Upper lobe of left lung (tissue), 6 donors: ENCODE data around the gene GRAMD4. TPM values are rescaled to one million over a fixed set of nuclear protein-coding genes. Genes with fewer than 3 reads are reported as not detected.

Experiments used
- ATAC-seq, 2 donors: fragments of 200-7000 bp; cut with Tn5 transposase; one replicate each; pipeline ENCODE4 v1.9.1; 2022; ENCODE audit warnings: mild to moderate bottlenecking in 2 of 2, moderate library complexity in 2 of 2; ENCODE audit not compliant: low FRiP score in 2 of 2
- DNase-seq, 2 donors: peaks; one replicate each; pipeline ENCODE4 v3.0.0-alpha.2; 2019 to 2020
- H3K27ac ChIP-seq, 4 donors: fragments of 200-600 bp; sonication (generic); one replicate each; pipeline ENCODE4 v1.5.1; 2016 to 2019
- H3K27me3 ChIP-seq, 4 donors: fragments of 200-600 bp; sonication (generic); one replicate each; pipeline ENCODE4 v1.5.1; 2017 to 2019
- H3K36me3 ChIP-seq, 4 donors: fragments of 200-600 bp; sonication (generic); one replicate each; pipeline ENCODE4 v1.5.1; 2016 to 2019
- H3K4me1 ChIP-seq, 4 donors: fragments of 200-600 bp; sonication (generic); one replicate each; pipeline ENCODE4 v1.5.1; 2018 to 2019
- H3K4me3 ChIP-seq, 4 donors: fragments of 200-600 bp; sonication (generic); one replicate each; pipeline ENCODE4 v1.5.1; 2017 to 2019; ENCODE audit warnings: mild to moderate bottlenecking in 2 of 4, moderate library complexity in 1 of 4
- H3K9me3 ChIP-seq, 4 donors: fragments of 200-600 bp; sonication (generic); one replicate each; pipeline ENCODE4 v1.5.1; 2018 to 2019
- CTCF ChIP-seq, 6 experiments: fragments of 450-650 bp in 4 of 6; fragments of 200-600 bp in 2 of 6; sonication (generic) in 2 of 6; IDR thresholded peaks; one replicate each; pipeline ENCODE4 v1.5.1; 2016 to 2019; ENCODE audit warnings: antibody characterized with exemption in 6 of 6
- EP300 ChIP-seq, 4 donors: sonication (generic); formaldehyde crosslinking; IDR thresholded peaks; one replicate each; pipeline ENCODE4 v1.5.1; 2017; ENCODE audit warnings: antibody characterized with exemption in 4 of 4, control low read depth in 2 of 4
- POLR2A ChIP-seq, 4 donors: fragments of 450-650 bp; IDR thresholded peaks; one replicate each; pipeline ENCODE4 v1.5.1; 2016 to 2017; ENCODE audit warnings: antibody characterized with exemption in 4 of 4, mild to moderate bottlenecking in 2 of 4
- POLR2AphosphoS5 ChIP-seq, 2 donors: sonication (generic); formaldehyde crosslinking; IDR thresholded peaks; one replicate each; pipeline ENCODE4 v1.5.1; 2017; ENCODE audit warnings: antibody characterized with exemption in 2 of 2
- WGBS, 2 donors: methylation state at CpG; one replicate each; pipeline ENCODE4 v1.1.5; 2017 to 2018; 5-methylcytosine and 5-hydroxymethylcytosine counted together
- total RNA-seq, 6 donors: library from RNA; depleted of rRNA in 4 of 6; stranded (reverse); fragments of >200 nt in 4 of 6; gene quantifications; one replicate each; pipeline versions ENCODE4 v1.1.0 to v1.2.1, GENCODE V29; 2016 to 2021
- donor health status: DM: no; HTN: no; CAD: no; lungs with moderate emphysema.
- donor health status: DM: no; HTN: yes; CAD: no; lungs with severe emphysema.

Gene GRAMD4
- total RNA-seq, 6 donors from 2014 or later, result 59.8 to 302 (median 104) TPM

GRCh38 chr22:46728470-46728869 is 108.3 kb downstream of the GRAMD4 start:
- no peak overlapping the region for H3K27ac ChIP-seq
- H3K36me3 ChIP-seq, result peaks cover 0 to 40% (median 5%) of the 10 kb centered on the region in 4 donors
- TF ChIP-seq POLR2AphosphoS5 (IDR thresholded peaks at IDR 0.05) (no peak), CTCF (IDR thresholded peaks at IDR 0.05) (no peak), EP300 (IDR thresholded peaks at IDR 0.05) (no peak), POLR2A (IDR thresholded peaks at IDR 0.05) (no peak)
- DNase-seq, result no peak
- H3K4me1 ChIP-seq, result peaks cover 12 to 23% (median 17%) of the 10 kb centered on the region in 4 donors
- no peaks in the 10 kb centered on the region for H3K27me3 ChIP-seq
- 80 to 90% methylated on average over 6 to 11 of the region's 11 CpGs for WGBS, 2 donors
- H3K4me3 ChIP-seq, result no peak overlapping the region
- H3K9me3 ChIP-seq, result no peaks in the 10 kb centered on the region
- no peak for ATAC-seq

Other genes starting within 250 kb of the GRAMD4 start
- gene CELSR1, start 82.8 kb upstream of the GRAMD4 start, total RNA-seq, result 100 to 1,000 TPM in 2 of 6 donors, 10 to 100 TPM in 4; 45.1 to 145 (median 80.1) TPM
- gene CERK, start 117.9 kb downstream of the GRAMD4 start, total RNA-seq, result 10 to 100 TPM; 26.9 to 55.5 (median 32.7) TPM
- gene TBC1D22A, start 142.3 kb downstream of the GRAMD4 start, total RNA-seq, result 10 to 100 TPM; 27.1 to 48.2 (median 35.3) TPM